GM21515 (cell line): ENCODE data around the gene ASCL5.
"Not testable (repeated sequence)": the region's sequence is repeated elsewhere in the genome, so short reads cannot be mapped to it uniquely, and the experiment has no call there.

ENCODE experiments used
- ATAC-seq: cut with Tn5 transposase; IDR thresholded peaks from one replicate; pipeline ENCODE4 v1.9.1; 2021; ENCODE audit not compliant: unreplicated experiment

The ASCL5 gene, protein sequence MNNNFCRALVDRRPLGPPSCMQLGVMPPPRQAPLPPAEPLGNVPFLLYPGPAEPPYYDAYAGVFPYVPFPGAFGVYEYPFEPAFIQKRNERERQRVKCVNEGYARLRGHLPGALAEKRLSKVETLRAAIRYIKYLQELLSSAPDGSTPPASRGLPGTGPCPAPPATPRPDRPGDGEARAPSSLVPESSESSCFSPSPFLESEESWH

DNA sequence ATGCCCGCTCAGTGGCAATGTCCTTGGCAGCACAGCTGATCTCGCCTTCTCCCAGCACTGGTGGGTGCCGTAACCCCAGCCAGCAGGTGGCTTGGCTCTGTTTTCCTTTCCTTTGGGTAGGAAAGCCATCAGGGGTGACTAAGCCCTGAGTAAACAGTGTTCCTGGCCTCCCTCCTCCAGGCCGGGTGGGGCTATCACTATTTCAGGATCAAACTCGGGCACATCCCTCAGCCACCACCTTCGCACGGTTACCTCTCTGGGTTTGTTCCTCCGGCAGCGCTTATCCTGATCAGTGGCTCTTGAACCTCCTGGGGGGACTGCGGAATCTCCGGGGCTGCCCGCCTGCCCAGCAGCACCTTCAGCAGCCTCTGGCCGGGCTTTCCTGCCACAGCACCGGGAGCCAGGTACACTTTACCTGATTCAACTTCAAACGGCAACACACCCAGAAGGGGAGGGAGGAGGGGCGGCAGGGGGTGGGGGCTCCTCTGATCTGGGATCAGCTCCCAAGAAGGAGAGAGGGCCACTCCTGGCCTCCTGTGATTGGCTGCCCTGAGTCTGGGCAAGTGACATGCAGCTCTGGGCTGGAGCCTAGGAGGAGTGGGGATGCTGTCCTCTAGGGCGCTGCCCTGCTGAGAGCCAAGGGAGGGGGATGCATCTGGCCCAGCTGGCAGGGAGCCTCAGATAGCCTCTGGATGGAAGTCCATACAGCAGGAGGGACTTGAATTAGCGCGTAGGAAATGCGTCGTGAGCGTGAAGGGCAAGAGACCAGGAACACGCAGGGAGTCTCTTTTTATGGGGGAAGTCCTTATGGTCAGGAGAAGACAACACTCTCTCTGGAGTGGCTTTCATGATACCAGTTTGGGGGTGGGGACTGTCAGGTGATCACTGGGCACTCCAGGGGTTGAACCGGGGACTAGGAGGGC is at the start of gene ASCL5:
Gene ASCL5 (minus strand): TSS at position 353 of the 923 bp plus-strand sequence. CDS start 11,812 bp downstream, outside the sequence.
- ATAC-seq: no peak

DNA sequence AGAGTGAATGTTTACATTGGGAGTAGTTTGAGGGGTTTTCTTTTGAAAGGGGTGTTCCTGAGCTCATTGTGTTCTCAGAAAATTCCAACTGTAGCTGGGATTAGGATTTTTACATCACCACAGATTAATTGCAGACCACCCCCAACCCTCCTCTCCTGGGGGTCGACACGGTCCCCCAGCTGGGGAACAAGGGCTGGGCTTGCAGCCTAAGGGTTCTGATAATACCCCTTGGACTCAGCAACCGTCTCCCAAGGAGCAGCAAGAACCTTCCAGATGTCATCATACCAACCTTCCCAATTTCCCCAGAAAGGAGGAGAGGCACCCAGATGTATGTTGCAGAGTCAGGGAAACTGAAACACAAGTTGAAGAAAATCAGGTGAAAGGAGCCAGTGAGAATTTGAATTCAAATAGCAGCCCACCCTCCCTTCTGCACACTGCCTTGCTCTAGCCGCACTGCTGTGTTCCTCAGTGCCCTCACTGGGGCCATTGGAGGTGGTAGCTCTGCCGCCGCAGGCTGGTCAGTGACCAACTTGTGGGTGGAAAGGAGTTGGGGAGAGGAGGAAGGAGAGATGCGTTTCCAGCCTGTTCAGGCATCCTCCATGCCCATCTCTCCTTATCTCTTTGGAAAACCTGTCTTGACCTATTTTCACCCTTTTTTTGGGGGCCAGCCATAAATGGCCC is 49.0 kb upstream of the ASCL5 start:
- ATAC-seq: no peak

DNA sequence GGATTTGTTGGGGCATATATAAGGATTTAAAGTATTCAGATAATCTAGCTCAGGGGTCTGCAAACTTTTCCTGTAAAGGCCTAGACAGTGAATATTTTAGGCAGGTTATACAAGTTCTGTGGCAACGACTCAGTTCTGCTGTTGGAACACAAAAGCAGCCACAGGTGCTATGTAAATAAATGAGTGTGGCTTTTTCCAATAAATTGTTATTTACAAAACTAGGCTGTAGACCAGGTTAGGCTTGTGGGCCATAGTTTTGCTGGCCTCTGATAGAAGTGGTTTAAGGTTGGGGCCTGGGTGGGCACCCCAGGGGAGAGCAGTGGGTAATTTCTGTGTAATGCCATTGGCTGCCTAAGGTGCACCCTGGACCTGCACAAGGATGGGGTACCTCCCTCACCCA is 46.8 kb upstream of the ASCL5 start:
- no peak for ATAC-seq

DNA sequence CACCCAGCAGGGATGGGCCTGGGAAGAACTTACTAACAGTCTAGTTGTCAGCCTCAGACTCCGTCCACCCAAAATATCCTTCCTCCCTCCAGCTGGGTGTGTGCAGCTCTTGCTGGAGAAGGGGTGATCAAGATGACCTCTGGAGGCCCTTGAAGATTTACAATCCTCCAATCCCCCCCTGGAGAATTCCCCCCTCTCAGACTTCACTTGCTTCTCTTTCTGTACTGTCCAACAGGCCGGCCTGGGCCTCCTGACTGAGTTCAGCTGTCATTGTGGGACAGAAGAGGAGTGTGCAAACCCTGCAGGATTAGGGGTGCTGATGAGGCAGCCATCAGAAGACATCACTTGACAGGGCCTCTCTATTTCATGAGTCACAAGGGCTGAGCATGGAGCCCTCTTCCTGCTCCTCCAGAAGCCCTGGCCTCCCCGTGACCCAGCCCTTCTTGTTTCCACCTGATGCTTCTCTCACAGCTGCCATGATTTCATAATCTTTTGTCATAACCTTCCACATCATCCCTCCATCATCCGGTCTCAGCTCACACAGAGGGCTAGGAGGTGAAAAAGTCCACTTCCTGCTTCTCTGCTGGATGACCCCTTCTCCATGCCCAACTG is 46.1 kb upstream of the ASCL5 start:
- no peak for ATAC-seq

DNA sequence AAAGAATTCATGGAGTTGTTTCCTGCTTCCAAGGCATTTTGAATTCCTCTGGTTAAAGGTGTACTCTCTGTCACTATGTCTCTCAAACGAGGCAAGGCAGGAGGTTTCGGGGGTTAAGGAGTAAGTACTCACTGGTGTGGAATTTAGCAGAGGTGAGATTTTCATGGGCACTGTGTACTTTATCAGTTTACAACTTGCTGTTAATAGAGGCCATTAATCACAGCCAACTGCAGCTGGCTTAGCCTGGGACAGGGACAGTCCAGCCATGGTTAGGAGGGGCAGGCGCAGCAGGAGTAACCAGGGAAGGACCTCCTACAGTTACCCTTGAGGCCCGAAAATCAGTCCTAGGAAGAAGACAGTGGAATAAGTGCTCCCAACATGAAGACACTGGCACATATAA is 45.3 kb upstream of the ASCL5 start:
- no peak for ATAC-seq

DNA sequence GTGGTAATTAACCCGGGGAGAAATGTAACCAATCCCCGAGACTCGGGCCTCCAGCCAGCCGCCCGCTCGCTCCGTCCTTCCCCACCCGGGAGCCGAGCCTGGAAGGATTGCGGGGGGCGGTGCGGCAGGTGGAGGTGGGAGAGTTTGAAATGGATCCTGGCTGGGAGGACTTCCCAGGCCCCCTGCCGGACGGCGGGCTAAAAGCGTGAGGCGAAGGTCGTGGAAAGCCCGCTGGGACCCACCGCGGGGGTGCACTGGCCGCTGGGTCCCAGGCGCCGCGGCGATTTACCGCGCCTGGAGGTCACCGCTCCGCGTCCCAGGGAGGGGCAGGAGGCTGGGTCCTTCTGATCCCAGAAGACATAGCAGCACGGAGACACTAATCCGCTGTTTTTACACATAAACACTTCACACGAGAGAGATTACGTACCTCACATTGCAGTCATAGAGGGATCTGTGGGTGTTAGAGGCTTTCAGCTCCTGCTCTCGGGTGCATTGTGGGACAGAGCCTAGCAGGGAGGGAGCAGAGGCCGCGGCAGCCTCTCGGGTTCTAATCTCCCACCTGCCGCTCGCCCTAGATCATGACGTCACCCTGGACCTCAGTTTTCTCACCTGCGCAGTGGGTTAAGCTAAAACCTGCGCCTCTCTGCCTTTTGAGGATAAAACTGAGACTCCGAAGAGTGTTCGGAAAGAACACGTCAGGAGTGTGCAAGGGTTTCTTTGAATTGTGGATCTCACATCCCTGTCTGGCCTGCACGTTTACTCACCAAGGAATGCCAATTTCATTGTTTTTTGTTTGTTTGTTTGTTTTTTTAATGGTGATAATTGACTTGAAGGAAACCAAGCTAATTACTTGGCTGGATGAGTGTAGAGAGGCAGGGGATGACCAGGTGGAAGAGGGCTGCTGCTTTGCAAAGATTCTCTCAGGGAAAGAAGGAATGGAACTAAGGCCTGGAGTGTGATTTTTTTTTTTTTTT is 44.4 kb upstream of the ASCL5 start:
- ATAC-seq: peak; percentile 31

DNA sequence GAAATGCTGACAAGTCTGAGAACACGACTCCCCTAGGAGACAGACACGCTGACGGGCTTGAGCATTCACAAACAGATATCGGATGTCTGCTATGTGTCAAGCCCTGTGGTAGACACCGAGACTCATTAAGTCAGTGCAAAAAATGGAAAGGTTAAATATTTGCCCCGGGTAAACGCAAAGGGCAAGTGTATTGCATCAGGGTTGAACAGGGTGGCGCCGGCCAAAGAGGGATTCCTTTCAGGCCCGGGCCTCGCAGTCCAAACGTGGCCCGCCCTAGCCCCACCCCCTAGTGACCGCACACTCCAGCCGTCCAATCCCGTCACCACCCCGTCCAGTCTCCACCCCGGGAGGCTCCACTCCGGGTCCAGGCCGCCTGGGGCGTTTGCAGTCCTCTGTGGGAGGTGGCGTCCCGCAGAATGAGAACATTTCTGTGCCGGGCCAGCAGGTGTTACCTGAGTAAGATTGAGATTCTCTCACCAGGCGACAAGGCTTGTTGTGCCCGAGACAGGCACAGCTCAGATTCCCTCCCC is 43.6 kb upstream of the ASCL5 start:
- ATAC-seq: peak; percentile 98

DNA sequence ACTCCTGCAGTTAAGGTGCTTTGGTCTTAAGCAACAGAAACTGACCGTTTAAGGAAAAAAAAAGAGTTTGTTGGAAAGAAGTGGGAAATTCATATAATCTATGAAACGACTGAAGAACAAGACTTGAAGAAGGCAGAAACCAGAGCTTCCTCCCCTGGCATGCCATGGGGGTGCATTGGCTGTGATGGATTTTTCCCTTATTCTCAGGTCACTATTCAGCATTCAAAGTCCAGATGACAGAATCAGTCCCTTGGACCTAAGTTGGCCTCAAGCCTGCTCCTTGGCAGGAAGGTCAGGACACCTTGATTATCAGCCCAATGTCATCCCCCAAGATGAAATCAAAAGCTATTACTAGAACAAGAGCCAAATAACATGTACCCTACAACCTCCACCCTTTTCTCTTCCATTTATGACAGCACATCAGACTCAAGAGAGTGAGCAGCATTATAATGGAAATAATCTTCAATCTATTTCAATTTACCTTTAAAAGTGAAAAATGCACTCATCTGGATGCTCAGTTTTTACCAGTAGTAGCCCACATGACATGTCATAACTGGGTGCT is 43.1 kb upstream of the ASCL5 start:
- no peak for ATAC-seq

DNA sequence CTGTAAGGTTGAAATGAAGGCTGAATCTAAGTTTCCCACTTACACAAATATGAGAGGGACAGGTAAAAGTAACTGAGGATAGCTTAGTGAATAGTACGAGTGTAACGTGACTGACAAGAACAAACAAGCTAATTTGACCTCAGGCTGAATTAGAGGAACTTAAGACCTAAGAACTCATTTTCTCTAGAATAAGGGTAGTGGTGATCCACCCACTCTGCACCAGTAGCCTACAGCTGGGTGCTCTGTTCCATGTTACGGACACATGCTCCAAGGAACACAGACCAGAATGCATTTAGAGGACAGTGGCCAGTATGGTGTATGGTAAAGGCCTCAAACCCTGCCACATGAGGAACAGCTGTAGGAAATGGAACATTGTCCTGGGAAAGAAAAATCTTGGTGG is 42.2 kb upstream of the ASCL5 start:
- no peak for ATAC-seq

DNA sequence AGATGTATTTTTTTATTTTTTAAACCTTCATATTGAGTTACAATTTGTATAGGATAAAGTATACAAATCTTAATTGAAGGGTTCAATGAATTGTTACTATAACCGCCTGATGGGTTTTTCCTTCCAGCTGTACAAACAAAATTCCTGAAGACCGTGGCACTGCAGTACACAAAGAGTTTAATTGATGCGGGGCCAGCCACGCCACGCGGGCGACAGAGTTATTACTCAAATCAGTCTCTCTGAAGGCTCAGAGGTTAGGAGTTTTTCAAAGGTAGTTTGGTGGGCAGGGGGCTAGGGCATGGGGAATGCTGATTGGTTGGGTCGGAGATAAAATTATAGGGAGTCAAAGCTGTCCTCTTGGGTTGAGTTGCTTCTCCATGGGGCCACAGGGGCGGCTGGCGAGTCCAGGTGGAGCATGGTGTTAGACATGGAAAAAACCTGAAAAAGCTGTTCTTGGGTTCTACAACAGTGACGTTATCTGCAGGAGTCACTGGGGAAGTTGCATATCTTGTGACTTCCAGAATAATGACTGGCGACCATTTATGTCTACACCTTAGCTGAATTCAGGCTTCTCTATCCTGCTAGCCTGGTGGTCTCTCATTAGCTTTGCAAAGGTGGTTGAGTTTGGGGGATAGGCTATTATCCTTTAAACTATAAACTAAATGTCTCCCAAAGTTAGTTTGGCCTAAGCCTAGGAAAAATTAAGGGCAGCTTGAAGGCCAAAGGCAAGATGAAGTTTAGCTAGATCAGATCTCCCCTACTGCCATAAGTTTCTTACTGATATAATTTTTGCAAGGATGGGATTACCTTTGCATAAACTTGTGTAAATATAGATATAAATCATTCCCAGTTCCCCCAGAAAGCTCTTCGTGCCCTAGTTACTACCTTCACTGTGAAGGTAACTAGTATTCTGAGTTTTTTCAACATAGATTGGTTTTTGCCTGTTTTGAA is 40.3 kb upstream of the ASCL5 start:
- ATAC-seq: no peak

DNA sequence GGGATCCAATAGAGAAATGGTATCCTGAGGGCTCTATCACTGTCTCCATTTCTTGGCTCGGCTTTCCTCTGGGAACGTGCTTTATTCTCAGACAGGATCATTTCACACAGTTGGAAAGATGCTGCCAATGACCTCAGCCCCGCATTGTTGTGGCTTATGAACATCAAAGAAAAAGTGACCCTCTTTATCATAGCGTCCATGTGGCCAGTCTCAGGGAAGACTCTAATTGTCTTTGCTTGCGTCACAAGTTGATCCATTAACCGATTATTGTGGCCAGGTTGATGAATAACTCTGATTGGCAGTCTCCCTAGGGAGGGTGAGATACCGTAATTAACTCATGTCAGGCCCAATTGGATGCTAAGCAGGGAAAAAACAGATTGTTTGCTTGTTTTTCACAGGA is 37.7 kb upstream of the ASCL5 start:
- ATAC-seq: no peak

DNA sequence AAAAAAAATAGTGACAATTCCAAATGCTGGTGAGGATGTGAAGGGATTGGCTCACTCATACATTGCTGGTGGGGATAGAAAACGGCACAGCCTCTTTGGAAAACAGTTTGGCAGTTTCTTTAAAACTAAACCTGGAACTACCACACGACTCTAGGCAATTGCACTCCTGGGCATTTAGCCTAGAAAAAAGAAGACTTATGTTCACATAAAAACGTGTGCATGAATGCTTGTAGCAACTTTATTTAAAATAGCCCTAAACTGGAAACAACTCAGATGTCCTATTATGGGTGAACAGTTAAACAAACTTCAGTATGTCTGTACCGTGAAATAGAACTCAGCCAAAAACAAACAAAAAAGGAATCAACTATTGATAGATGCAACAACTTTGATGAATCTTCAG is 36.7 kb upstream of the ASCL5 start:
- no peak for ATAC-seq

DNA sequence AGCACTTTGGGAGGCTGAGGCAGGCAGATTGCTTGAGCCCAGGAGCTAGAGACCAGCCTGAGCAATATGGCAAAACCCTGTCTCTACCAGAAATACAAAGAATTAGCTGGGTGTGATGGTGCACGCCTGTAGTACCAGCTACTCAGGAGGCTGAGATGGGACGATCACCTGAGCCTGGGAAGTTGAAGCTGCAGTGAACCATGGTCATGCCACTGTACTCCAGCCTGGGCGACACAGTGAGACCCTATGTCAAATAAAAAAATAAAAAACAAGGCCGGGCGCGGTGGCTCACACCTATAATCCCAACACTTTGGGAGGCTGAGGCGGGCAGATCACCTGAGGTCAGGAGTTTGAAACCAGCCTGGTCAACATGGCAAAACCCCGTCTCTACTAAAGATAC is 36.1 kb upstream of the ASCL5 start:
- ATAC-seq: not testable (repeated sequence)

DNA sequence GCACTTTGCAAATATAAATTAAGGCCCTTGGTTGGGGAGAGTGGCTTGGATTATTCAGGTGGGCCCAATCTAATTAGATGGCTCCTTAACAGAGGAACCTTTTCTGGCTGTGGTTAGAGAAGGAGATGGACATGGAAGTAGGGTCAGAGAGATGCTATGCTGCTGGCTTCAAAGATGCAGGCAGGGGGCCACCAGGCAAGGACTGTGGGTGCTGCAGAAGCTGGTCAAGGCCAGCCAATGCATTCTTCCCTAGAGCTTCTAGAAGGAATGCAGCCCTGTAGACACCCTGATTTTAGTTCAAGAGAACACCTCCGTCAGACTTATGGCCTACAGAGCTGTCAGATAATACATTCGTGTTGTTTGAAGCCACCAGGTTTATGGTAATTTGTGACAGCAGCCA is 31.0 kb upstream of the ASCL5 start:
- ATAC-seq: no peak

DNA sequence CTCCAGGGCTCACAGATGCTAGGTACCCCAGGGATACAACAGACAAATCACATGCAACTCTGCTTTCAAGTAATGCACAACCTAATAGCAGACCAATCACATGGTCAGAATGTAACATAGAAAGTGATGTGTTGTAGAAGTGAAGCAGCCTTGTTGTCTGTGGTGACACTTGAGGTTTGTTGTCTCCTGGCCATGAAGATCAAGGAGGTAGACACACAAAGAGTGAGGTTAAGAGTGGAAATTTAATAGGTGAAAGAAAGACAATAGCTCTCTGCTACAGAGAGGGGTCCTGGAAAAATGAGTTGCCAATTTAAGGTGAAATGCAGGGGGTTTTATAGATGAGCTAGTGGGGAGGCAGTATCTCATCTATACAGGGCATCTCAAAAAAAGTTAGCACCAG is 29.8 kb upstream of the ASCL5 start:
- ATAC-seq: no peak

DNA sequence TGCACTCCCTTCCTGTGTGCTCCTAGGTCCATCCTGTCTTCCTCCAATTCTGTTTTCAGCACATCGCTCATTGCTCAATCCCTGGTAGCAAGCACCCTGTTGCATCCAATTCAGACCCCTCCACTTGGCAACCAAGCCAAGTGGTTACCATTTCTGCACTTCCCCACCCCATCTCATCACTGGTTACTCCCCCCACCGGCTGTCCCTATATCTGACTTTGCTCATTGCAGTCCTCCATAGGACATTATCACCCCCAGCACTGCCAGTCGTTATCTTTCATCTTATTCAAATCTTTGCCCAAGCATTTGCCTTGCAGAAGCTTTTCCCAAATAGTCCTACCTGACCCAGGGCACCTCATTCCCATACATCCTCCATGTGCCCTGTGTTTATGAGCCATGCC is 29.4 kb upstream of the ASCL5 start:
- no peak for ATAC-seq

DNA sequence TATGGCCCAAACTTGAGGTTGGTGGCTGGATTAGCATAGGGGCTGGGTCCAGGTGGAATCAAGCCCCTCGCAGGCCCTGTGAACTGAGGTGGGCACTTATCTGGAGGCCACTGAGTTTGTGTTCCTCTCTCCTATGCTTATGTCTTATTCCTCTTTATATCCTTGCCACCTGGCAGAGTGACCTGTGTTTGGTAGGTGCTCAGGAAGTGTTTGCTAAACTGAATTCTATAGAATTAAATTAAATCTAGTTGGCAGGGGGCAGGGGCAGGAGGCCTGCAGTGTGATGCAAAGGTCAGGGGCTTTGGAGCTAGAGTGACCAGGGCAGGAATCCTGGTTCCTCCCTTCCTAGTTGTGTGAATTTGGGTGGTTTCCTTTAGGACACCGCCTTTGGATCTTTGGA is 28.4 kb upstream of the ASCL5 start:
- no peak for ATAC-seq

DNA sequence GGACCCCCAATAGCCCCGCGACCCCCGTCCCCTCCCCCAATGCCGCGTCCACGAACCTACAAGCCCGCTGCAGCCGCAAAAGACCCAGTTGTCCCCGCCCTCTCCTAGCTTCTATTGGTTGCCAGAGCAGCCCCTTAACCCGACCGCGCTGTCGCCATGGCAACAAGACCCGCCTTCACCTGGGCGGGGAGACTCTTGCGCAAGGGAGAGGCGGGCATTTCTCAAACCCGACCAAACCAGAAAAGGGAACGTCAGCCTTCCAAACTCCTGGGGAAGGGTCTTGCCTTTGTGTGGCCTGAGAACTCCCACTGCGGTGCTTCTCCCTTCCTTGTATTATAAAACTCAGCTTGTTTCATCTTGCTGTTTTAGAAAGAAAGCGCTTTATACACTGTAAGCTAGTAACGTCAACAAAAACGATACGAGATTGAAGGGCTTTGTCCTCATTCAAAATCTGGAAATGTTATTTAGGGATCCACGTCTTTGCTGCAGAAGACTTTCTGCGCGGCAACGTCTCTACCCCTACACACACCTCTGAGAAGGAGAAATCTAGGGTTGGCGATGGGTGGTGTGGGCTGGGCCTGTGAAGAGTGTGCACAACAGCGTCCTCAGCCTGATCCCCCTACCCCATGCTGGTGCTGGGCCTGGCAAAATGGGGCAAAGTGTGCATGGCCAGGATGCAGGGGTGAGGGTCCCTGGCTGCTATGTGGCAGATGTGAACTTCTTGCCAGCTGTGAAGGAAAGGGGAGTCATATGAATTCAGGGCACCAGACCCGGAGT is 27.6 kb upstream of the ASCL5 start, which contains the start of gene TMEM9:
Gene TMEM9 (minus strand): TSS at position 86 of the 777 bp plus-strand sequence. CDS start 551 bp downstream, outside the sequence.
- ATAC-seq: peak; percentile 98
